ENCODE measurements around the gene TBXAS1.

Gene TBXAS1

DNA sequence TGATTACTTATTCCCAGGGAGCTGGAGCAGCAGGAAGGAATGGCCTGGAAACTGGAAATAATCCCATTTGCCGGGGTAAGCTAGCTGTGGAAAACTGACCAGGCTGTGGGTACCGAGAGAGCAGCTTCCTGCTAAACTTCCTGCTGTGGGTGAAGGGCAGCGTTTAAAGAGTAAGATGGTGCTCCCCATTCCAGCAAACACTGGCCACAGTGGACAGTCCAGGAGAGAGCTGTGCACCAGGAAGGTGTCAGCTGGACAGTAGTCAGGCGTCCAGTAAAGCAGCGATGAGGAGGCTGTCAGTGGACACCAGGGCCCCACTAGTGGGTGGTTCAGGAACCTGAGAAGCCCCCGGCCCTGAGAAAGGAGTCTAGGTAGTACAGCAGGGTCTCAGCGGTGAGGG lies 55.4 kb downstream of the TBXAS1 start:
- Histone ChIP-seq H3K9ac (ENCODE audit: low read depth in 1 of 2, low read length in 2 of 2) (no peak overlapping the region), H3K9me3 (ENCODE audit: control insufficient read depth in 1 of 2, low read length in 2 of 2) (no peaks in the 10 kb centered on the region)

DNA sequence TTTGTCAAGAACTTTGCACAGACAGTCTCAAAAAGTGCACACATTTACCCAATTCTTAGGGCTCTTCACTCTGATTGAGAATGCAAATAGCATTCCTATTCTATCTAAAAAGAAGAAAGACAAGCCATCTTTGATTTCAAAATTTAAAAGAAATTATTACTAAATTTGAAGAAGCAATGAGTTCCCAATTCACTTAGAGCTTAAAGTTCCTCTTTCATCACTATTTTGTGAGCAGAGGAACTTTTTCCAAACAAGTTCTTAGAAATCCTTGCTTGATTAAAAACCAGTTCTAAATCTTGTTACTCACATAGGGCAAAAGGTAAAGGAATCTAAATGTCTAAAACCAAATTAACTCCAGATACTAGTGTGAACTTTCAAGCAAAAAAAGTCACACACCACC lies 56.4 kb downstream of the TBXAS1 start:
- H3K4me3 ChIP-seq (ENCODE audit: low read depth in 1 of 2, low read length in 2 of 2): no peak overlapping the region
- no peak overlapping the region for H3K9ac ChIP-seq (ENCODE audit: low read depth in 1 of 2, low read length in 2 of 2)
- no peaks in the 10 kb centered on the region for H3K9me3 ChIP-seq (ENCODE audit: control insufficient read depth in 1 of 2, low read length in 2 of 2)
- H3K27me3 ChIP-seq (ENCODE audit: control insufficient read depth in 1 of 2, insufficient read depth in 2 of 2, low read length in 2 of 2): no peaks in the 10 kb centered on the region
- H3K4me1 ChIP-seq (ENCODE audit: control insufficient read depth in 1 of 2, insufficient read depth in 2 of 2, low read length in 2 of 2): peaks cover 4 to 24% of the 10 kb centered on the region in 2 donors
- H3K36me3 ChIP-seq (ENCODE audit: control insufficient read depth in 1 of 2, insufficient read depth in 2 of 2, low read length in 2 of 2): no peaks in the 10 kb centered on the region
- H3K27ac ChIP-seq (ENCODE audit: low read depth, low read length): no peak overlapping the region

More for the DNA sequence above, 55.4 kb downstream of the TBXAS1 start:
- Histone ChIP-seq H3K36me3 (ENCODE audit: control insufficient read depth in 1 of 2, insufficient read depth in 2 of 2, low read length in 2 of 2) (no peaks in the 10 kb centered on the region), H3K27ac (ENCODE audit: low read depth, low read length) (no peak overlapping the region), H3K27me3 (ENCODE audit: control insufficient read depth in 1 of 2, insufficient read depth in 2 of 2, low read length in 2 of 2) (no peaks in the 10 kb centered on the region), H3K4me1 (ENCODE audit: control insufficient read depth in 1 of 2, insufficient read depth in 2 of 2, low read length in 2 of 2) (peaks cover 12 to 31% of the 10 kb centered on the region in 2 donors), H3K4me3 (ENCODE audit: low read depth in 1 of 2, low read length in 2 of 2) (no peak overlapping the region)

DNA sequence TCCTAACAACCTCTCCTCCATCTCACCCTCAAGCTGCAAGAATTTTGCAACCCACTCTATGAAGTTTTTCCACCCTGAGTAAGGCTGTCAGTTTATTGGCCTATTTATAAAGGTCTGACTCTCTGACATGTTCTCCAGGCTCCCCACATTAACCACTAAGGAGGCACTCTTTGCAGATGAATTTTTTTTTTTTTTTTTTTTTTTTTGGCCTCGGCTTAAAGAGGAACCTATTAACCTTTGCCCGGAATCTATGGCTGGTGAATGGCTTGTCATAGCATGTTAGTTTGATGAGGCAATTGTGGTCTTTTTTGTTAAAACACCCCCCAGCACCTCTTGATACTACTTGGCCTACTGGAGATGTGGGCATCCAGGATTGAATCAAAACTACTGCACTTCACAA lies 57.1 kb downstream of the TBXAS1 start:
- Histone ChIP-seq H3K36me3 (ENCODE audit: control insufficient read depth in 1 of 2, insufficient read depth in 2 of 2, low read length in 2 of 2) (no peaks in the 10 kb centered on the region), H3K27ac (ENCODE audit: low read depth, low read length) (no peak overlapping the region), H3K27me3 (ENCODE audit: control insufficient read depth in 1 of 2, insufficient read depth in 2 of 2, low read length in 2 of 2) (no peaks in the 10 kb centered on the region), H3K4me1 (ENCODE audit: control insufficient read depth in 1 of 2, insufficient read depth in 2 of 2, low read length in 2 of 2) (peaks cover 3 to 23% of the 10 kb centered on the region in 2 donors), H3K4me3 (ENCODE audit: low read depth in 1 of 2, low read length in 2 of 2) (no peak overlapping the region), H3K9ac (ENCODE audit: low read depth in 1 of 2, low read length in 2 of 2) (no peak overlapping the region), H3K9me3 (ENCODE audit: control insufficient read depth in 1 of 2, low read length in 2 of 2) (no peaks in the 10 kb centered on the region)

DNA sequence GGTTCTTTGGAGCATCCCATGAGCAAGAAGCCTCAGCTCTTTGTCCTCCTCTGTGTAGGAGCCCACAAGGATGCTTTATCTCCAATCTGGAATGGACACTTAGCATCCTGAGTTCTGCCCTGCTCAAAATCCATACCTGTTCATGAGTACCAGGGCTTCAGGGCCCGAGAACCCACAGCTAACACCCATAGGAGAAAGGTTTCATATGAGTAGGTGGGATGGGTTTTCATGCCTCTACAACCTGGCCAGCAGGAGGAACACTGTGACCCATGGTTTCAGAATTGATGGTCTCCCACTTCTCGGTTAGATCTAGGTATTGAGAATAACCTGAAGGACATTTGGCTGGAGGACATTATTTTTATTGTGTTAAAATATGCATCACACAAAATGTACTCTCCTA lies 57.8 kb downstream of the TBXAS1 start:
- Histone ChIP-seq H3K9ac (ENCODE audit: low read depth in 1 of 2, low read length in 2 of 2) (no peak overlapping the region), H3K4me1 (ENCODE audit: control insufficient read depth in 1 of 2, insufficient read depth in 2 of 2, low read length in 2 of 2) (peaks cover 3 to 23% of the 10 kb centered on the region in 2 donors), H3K9me3 (ENCODE audit: control insufficient read depth in 1 of 2, low read length in 2 of 2) (no peaks in the 10 kb centered on the region), H3K27me3 (ENCODE audit: control insufficient read depth in 1 of 2, insufficient read depth in 2 of 2, low read length in 2 of 2) (no peaks in the 10 kb centered on the region), H3K36me3 (ENCODE audit: control insufficient read depth in 1 of 2, insufficient read depth in 2 of 2, low read length in 2 of 2) (no peaks in the 10 kb centered on the region), H3K27ac (ENCODE audit: low read depth, low read length) (no peak overlapping the region), H3K4me3 (ENCODE audit: low read depth in 1 of 2, low read length in 2 of 2) (no peak overlapping the region)

DNA sequence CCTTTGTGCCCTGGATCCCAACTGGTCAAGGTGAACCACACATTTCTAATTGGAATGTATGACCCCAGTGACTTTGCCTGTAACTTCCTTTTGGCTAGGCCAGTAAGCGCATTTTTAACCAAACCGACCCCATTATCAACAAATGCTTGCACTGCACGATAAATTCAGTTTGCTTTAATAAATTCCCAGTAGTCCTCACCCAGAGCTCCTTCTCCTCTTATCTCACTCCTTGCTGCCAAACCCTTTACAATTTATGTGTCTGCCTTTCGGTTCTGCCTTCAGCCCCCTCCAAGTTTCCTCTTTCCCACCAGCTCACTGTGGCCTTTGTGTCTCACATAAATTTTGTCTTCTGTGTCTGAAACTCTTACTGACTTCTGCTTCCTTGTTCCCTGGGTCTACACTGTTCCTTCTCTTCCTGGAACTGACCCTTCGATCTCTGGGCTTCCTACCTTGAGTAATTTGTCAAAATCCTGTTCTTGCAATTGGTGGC lies 59.0 kb downstream of the TBXAS1 start:
- Histone ChIP-seq H3K27me3 (ENCODE audit: control insufficient read depth in 1 of 2, insufficient read depth in 2 of 2, low read length in 2 of 2) (no peaks in the 10 kb centered on the region), H3K9ac (ENCODE audit: low read depth in 1 of 2, low read length in 2 of 2) (no peak overlapping the region), H3K4me3 (ENCODE audit: low read depth in 1 of 2, low read length in 2 of 2) (no peak overlapping the region), H3K4me1 (ENCODE audit: control insufficient read depth in 1 of 2, insufficient read depth in 2 of 2, low read length in 2 of 2) (peaks cover 3 to 23% of the 10 kb centered on the region in 2 donors), H3K9me3 (ENCODE audit: control insufficient read depth in 1 of 2, low read length in 2 of 2) (no peaks in the 10 kb centered on the region), H3K27ac (ENCODE audit: low read depth, low read length) (no peak overlapping the region), H3K36me3 (ENCODE audit: control insufficient read depth in 1 of 2, insufficient read depth in 2 of 2, low read length in 2 of 2) (no peaks in the 10 kb centered on the region)

DNA sequence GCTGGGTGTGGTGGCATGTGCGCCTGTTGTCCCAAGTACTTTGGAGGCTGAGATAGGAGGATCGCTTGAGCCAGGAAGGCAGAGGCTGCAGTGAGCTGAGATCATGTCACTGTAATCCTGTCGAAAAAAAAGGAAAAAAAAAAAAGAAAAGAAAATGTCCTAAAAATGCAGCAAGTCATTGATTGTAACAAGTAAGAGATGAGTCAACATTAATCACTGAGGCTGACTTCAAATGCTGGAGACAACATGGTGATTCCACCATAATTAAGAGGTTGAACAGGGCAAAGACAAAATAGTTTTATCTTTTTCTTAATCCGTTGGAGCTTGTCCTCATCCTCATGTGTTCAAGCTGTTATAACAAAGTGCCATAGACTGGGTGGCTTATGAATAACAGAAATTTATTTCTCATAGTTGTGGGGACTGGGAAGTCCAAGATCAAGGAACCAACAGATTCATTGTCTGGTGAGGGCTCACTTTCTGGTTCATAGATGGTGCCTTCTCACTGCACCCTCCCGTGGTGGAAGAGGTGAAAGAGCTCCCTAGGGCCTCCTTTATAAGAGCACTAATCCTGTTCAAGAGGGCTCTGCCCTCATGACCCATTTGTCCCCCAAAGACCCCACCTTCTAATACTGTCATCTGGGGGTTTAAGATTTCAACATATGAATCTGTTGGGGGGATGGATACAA lies 60.3 kb downstream of the TBXAS1 start:
- H3K4me1 ChIP-seq (ENCODE audit: control insufficient read depth in 1 of 2, insufficient read depth in 2 of 2, low read length in 2 of 2): peaks cover 3 to 18% of the 10 kb centered on the region in 2 donors
- H3K27ac ChIP-seq (ENCODE audit: low read depth, low read length): no peak overlapping the region
- H3K9me3 ChIP-seq (ENCODE audit: control insufficient read depth in 1 of 2, low read length in 2 of 2): no peaks in the 10 kb centered on the region
- H3K36me3 ChIP-seq (ENCODE audit: control insufficient read depth in 1 of 2, insufficient read depth in 2 of 2, low read length in 2 of 2): no peaks in the 10 kb centered on the region
- no peak overlapping the region for H3K9ac ChIP-seq (ENCODE audit: low read depth in 1 of 2, low read length in 2 of 2)
- H3K4me3 ChIP-seq (ENCODE audit: low read depth in 1 of 2, low read length in 2 of 2): no peak overlapping the region
- no peaks in the 10 kb centered on the region for H3K27me3 ChIP-seq (ENCODE audit: control insufficient read depth in 1 of 2, insufficient read depth in 2 of 2, low read length in 2 of 2)

DNA sequence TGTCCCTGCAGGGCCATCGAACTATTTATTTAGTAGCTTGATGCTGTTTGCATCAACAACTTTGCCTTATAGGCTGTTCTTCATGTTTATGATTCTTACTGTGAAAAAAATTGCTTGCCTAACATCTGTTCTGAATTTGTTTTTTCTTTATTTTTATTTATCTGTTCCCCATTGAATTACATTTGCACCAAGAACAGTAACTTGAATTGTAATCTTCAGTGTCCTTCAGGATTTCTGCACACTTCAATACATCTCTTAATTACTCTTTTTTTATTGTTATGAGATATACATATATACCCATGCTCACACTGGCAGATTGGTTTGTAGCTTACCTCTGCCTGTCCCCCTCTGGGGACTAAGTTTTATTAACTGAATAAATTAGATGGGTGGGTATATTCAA lies 64.4 kb downstream of the TBXAS1 start:
- Histone ChIP-seq H3K27me3 (ENCODE audit: control insufficient read depth in 1 of 2, insufficient read depth in 2 of 2, low read length in 2 of 2) (no peaks in the 10 kb centered on the region), H3K9me3 (ENCODE audit: control insufficient read depth in 1 of 2, low read length in 2 of 2) (no peaks in the 10 kb centered on the region), H3K27ac (ENCODE audit: low read depth, low read length) (no peak overlapping the region), H3K9ac (ENCODE audit: low read depth in 1 of 2, low read length in 2 of 2) (no peak overlapping the region), H3K4me3 (ENCODE audit: low read depth in 1 of 2, low read length in 2 of 2) (no peak overlapping the region), H3K4me1 (ENCODE audit: control insufficient read depth in 1 of 2, insufficient read depth in 2 of 2, low read length in 2 of 2) (peaks cover 0 to 13% of the 10 kb centered on the region in 2 donors), H3K36me3 (ENCODE audit: control insufficient read depth in 1 of 2, insufficient read depth in 2 of 2, low read length in 2 of 2) (no peaks in the 10 kb centered on the region)

DNA sequence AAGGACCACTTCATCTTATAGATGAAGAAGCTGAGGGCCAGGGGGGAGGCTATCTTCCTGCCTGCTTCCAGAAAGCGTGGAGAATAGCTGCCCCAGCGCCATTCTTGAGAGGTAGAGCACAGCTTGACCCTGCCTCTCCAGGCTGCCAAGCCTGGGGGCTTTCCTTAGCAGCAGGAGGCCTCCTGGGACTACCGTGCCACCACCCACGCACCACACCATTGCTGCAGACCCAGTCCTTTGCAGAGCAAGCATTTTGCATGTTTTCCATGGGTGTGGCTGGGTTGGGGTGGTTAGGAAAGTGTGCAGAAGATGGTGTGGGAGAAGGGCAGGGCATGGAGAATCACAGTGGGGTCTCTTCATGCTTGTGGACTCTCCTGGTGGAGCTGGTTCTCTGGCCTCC lies 64.9 kb downstream of the TBXAS1 start:
- H3K4me3 ChIP-seq (ENCODE audit: low read depth in 1 of 2, low read length in 2 of 2): no peak overlapping the region
- no peak overlapping the region for H3K9ac ChIP-seq (ENCODE audit: low read depth in 1 of 2, low read length in 2 of 2)
- no peaks in the 10 kb centered on the region for H3K9me3 ChIP-seq (ENCODE audit: control insufficient read depth in 1 of 2, low read length in 2 of 2)
- H3K27ac ChIP-seq (ENCODE audit: low read depth, low read length): no peak overlapping the region
- peaks cover 0 to 13% of the 10 kb centered on the region in 2 donors for H3K4me1 ChIP-seq (ENCODE audit: control insufficient read depth in 1 of 2, insufficient read depth in 2 of 2, low read length in 2 of 2)
- H3K27me3 ChIP-seq (ENCODE audit: control insufficient read depth in 1 of 2, insufficient read depth in 2 of 2, low read length in 2 of 2): no peaks in the 10 kb centered on the region
- H3K36me3 ChIP-seq (ENCODE audit: control insufficient read depth in 1 of 2, insufficient read depth in 2 of 2, low read length in 2 of 2): no peaks in the 10 kb centered on the region

DNA sequence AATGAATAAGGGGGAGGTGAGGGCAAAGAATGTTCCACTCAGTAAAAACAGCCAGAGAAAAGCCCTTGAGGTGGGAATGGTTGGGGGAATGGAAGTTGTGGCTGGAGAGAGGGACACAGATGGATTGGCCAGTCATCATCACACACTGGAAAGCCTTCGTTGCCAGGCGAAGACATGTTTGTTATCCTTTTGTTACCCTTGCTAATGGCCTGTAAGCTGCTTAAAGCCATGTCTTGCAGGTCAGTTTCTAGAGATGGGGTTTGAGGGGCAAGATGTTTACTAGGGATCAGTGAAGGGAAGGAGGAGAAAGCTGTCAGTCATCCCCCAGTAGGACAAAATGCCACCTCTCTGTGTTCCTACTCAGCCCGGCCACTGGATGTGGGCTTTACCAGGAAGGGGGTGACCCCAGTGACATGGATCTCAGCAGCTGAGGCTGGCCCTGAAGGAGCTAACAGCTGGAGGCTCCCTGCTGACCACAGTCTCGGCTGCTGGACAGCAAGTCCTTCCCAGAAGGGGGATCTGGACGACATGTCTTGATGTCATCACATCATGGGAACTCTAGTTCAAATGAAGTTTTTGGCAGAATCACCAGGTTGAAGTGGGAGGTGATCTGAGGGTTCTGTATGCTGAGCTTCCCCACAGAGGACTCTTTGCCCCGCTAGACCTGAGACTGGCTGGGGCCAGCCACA lies 66.2 kb downstream of the TBXAS1 start:
- Histone ChIP-seq H3K9me3 (ENCODE audit: control insufficient read depth in 1 of 2, low read length in 2 of 2) (no peaks in the 10 kb centered on the region), H3K36me3 (ENCODE audit: control insufficient read depth in 1 of 2, insufficient read depth in 2 of 2, low read length in 2 of 2) (no peaks in the 10 kb centered on the region), H3K27ac (ENCODE audit: low read depth, low read length) (no peak overlapping the region), H3K9ac (ENCODE audit: low read depth in 1 of 2, low read length in 2 of 2) (no peak overlapping the region), H3K4me1 (ENCODE audit: control insufficient read depth in 1 of 2, insufficient read depth in 2 of 2, low read length in 2 of 2) (peaks cover 0 to 13% of the 10 kb centered on the region in 2 donors), H3K4me3 (ENCODE audit: low read depth in 1 of 2, low read length in 2 of 2) (no peak overlapping the region), H3K27me3 (ENCODE audit: control insufficient read depth in 1 of 2, insufficient read depth in 2 of 2, low read length in 2 of 2) (no peaks in the 10 kb centered on the region)

DNA sequence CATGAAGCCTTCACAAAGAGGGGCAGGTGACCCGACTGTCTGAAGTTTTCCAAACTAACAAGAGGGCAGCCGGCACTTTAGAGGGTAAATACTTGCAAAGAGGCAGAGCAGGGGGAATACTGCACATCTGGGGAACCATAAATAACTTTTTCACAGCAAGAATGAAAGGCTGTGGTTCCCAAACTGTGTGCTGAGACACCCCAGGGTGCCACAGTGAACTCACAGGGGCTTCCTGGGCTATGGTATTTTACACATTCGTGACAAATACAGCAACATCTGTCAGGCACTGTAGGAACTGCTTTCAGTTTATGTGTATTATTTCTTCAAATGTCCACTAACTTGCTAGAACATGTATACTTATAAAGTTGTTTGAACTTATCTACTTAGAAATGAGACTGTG lies 67.2 kb downstream of the TBXAS1 start:
- H3K4me1 ChIP-seq (ENCODE audit: control insufficient read depth in 1 of 2, insufficient read depth in 2 of 2, low read length in 2 of 2): peaks cover 0 to 13% of the 10 kb centered on the region in 2 donors
- H3K27me3 ChIP-seq (ENCODE audit: control insufficient read depth in 1 of 2, insufficient read depth in 2 of 2, low read length in 2 of 2): no peaks in the 10 kb centered on the region
- no peak overlapping the region for H3K4me3 ChIP-seq (ENCODE audit: low read depth in 1 of 2, low read length in 2 of 2)
- no peaks in the 10 kb centered on the region for H3K36me3 ChIP-seq (ENCODE audit: control insufficient read depth in 1 of 2, insufficient read depth in 2 of 2, low read length in 2 of 2)
- no peaks in the 10 kb centered on the region for H3K9me3 ChIP-seq (ENCODE audit: control insufficient read depth in 1 of 2, low read length in 2 of 2)
- H3K27ac ChIP-seq (ENCODE audit: low read depth, low read length): no peak overlapping the region
- no peak overlapping the region for H3K9ac ChIP-seq (ENCODE audit: low read depth in 1 of 2, low read length in 2 of 2)

Measured in duodenal mucosa (tissue), 2 donors.